GM12874 (cell line): ENCODE results near the gene CDX1.

Source experiments
- TF ChIP-seq, protein P1 (sequence below): IDR thresholded peaks from 2 replicates; pipeline ENCODE4 v1.5.1; 2011; ENCODE audit warnings: low read depth, mild to moderate bottlenecking, control low read depth, low read length, moderate library complexity; ENCODE audit not compliant: insufficient read depth

Gene CDX1

GRCh38 chr5:150155258-150156026 lies 11.1 kb upstream of the CDX1 start, which contains the start of gene PDGFRB:
PDGFRB (minus strand) TSS chr5:150155845; CDS start chr5:150137047, 18,798 bp downstream.
- TF ChIP-seq, protein P1, sequence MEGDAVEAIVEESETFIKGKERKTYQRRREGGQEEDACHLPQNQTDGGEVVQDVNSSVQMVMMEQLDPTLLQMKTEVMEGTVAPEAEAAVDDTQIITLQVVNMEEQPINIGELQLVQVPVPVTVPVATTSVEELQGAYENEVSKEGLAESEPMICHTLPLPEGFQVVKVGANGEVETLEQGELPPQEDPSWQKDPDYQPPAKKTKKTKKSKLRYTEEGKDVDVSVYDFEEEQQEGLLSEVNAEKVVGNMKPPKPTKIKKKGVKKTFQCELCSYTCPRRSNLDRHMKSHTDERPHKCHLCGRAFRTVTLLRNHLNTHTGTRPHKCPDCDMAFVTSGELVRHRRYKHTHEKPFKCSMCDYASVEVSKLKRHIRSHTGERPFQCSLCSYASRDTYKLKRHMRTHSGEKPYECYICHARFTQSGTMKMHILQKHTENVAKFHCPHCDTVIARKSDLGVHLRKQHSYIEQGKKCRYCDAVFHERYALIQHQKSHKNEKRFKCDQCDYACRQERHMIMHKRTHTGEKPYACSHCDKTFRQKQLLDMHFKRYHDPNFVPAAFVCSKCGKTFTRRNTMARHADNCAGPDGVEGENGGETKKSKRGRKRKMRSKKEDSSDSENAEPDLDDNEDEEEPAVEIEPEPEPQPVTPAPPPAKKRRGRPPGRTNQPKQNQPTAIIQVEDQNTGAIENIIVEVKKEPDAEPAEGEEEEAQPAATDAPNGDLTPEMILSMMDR: no peak

- TF ChIP-seq, protein P1: no peak
Measured at GRCh38 chr5:150156027-150156368, 10.6 kb upstream of the CDX1 start.

DNA sequence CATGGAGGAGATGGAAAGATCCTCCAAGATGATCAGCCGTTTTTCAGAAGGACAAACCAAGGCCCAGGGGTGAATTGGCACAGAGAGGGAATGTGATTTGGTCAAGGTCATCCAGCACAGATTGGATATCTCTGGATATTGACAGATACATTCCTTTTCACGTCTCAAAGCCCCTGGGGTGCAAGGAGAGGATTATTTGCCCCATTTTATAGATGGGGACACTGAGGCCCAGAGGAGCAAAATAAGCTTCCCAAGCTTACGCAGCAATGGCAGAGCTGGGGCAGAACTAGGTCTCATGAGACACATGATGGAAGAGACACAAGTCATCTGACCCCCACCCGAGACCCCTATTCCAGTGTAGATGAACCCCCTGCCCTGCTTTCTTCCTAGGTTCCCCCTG lies 10.0 kb upstream of the CDX1 start:
- TF ChIP-seq, protein P1: no peak

DNA sequence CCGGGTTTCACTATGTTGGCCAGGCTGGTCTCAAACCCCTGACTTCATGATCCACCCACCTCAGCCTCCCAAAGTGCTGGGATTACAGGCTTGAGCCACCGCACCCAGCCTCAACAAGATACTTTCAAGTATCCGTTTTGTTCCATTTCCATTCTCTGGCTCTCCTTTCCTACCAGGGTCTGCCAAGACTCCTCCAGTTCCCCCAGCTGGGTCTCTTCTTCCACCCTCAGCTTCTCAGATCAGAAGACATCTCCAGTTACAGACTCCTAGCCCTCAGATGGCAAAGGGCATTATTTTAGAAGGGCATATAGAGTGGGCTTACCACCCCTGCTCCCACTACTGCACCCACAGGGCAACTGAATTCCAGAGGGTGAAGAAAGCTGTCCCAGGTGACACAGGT lies 9.4 kb upstream of the CDX1 start:
- TF ChIP-seq, protein P1: no peak

DNA sequence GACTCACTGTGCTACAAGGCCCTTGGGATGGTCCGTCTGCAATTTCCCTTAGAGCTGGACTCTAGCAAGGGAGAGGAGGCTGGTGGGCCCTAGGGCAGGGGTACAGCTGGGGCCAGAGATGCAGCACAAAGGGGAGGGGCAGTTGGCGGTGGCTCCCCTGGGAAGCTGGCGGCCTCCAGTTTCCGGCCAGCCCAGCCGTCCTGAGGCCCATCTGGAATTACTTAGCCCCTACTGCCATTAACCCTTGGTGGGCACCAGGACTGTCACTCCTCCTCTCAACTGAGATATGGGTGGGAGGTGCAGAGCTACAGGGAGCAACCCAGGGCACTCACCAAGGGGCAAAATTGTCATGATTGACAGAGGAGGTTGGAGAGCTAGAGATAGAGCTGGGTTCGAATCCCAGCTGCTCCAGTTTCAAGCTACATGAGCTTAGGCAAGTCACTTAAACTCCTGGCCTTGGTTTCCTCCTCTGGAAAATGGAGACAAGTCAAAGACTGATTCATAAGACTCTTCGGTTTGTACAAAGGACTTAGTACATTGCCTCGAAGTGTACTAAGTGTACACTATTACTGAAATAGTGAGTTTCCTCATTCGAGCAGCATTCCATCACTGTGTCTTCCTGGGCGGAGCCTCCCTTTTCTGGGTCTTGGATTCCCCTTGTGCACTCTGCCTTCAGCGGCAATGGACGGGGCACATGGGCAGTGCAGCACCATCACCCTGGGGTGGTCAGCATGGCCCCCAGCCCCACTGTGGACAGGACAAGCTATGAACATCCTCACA lies 8.2 kb upstream of the CDX1 start:
- TF ChIP-seq, protein P1: no peak

DNA sequence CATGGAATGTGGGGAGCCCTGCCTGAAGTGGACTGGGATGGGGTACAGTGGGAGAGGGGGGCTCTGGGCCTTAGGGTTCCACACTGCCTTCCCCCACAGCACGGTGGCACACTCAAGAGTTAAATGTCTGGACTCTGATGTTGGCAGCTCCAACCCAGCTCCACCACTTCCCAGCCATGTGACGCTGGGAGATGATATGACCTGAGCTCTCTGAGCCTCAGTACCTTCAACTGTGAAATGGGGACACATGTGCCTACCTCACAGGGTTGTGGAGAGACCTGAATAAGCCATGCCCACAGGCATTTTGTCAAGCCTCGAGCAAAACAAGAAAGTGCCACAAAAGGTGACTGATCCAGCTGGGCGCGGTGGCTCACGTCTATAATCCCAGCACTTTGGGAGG lies 7.5 kb upstream of the CDX1 start:
- TF ChIP-seq, protein P1: no peak

- TF ChIP-seq, protein P1: no peak
Measured at GRCh38 chr5:150159741-150160179, 6.8 kb upstream of the CDX1 start.
